ENCODE data around the gene ABLIM3.

Gene ABLIM3

GRCh38 chr5:149149942-149150341 is 8.6 kb downstream of the ABLIM3 start:
- no peak for DNase-seq (ENCODE audit: low read depth)
- no peak overlapping the region for H3K4me3 ChIP-seq (ENCODE audit: low read length)
- no peak for TF ChIP-seq CTCF (IDR thresholded peaks at IDR 0.05; ENCODE audit: insufficient read depth, low read depth, low read length, missing control alignments)

GRCh38 chr5:149150457-149150856 is 9.2 kb downstream of the ABLIM3 start:
- DNase-seq (ENCODE audit: low read depth), result no peak
- TF ChIP-seq CTCF (IDR thresholded peaks at IDR 0.05; ENCODE audit: insufficient read depth, low read depth, low read length, missing control alignments), result no peak
- H3K4me3 ChIP-seq (ENCODE audit: low read length), result no peak overlapping the region

GRCh38 chr5:149151717-149152116 is 10.4 kb downstream of the ABLIM3 start:
- no peak for DNase-seq (ENCODE audit: low read depth)
- H3K4me3 ChIP-seq (ENCODE audit: low read length), result no peak overlapping the region
- TF ChIP-seq CTCF (IDR thresholded peaks at IDR 0.05; ENCODE audit: insufficient read depth, low read depth, low read length, missing control alignments), result peak; percentile 25

- no peak overlapping the region for H3K4me3 ChIP-seq (ENCODE audit: low read length)
- TF ChIP-seq CTCF (IDR thresholded peaks at IDR 0.05; ENCODE audit: insufficient read depth, low read depth, low read length, missing control alignments), result no peak
- no peak for DNase-seq (ENCODE audit: low read depth)
Observed at GRCh38 chr5:149152317-149152746, 11.0 kb downstream of the ABLIM3 start.

GRCh38 chr5:149153193-149153750 is 12.0 kb downstream of the ABLIM3 start:
- H3K4me3 ChIP-seq (ENCODE audit: low read length), result no peak overlapping the region
- TF ChIP-seq CTCF (IDR thresholded peaks at IDR 0.05; ENCODE audit: insufficient read depth, low read depth, low read length, missing control alignments), result no peak
- DNase-seq (ENCODE audit: low read depth), result no peak

- no peak overlapping the region for H3K4me3 ChIP-seq (ENCODE audit: low read length)
- DNase-seq (ENCODE audit: low read depth), result peak; percentile 32
- no peak for TF ChIP-seq CTCF (IDR thresholded peaks at IDR 0.05; ENCODE audit: insufficient read depth, low read depth, low read length, missing control alignments)
Observed at GRCh38 chr5:149153751-149154610, 12.7 kb downstream of the ABLIM3 start.
